GM18520 (cell line): Measurements from ENCODE around the gene ZNF91.
"Not testable (repeated sequence)": the region's sequence is repeated elsewhere in the genome, so short reads cannot be mapped to it uniquely, and the experiment has no call there.

Source experiments
- ATAC-seq: cut with Tn5 transposase; IDR thresholded peaks from one replicate; pipeline ENCODE4 v1.9.1; 2021; ENCODE audit not compliant: unreplicated experiment

Gene ZNF91

GRCh38 chr19:23399443-23399842 lies 4.2 kb upstream of the ZNF91 start:
- no peak for ATAC-seq

- ATAC-seq, result not testable (repeated sequence)
Observed at GRCh38 chr19:23395722-23396117, 449 bp upstream of the ZNF91 start.

- no peak for ATAC-seq
Observed at GRCh38 chr19:23394511-23394910, 760 bp downstream of the ZNF91 start.

GRCh38 chr19:23393121-23393520 lies 2.1 kb downstream of the ZNF91 start:
- no peak for ATAC-seq

- ATAC-seq, result no peak
Observed at GRCh38 chr19:23391236-23391635, 4.0 kb downstream of the ZNF91 start.

- ATAC-seq, result no peak
Observed at GRCh38 chr19:23385404-23385803, 9.9 kb downstream of the ZNF91 start.

- ATAC-seq, result no peak
Observed at GRCh38 chr19:23384858-23385257, 10.4 kb downstream of the ZNF91 start.

GRCh38 chr19:23384166-23384565 lies 11.1 kb downstream of the ZNF91 start:
- ATAC-seq, result no peak

- no peak for ATAC-seq
Observed at GRCh38 chr19:23382955-23383354, 12.3 kb downstream of the ZNF91 start.

GRCh38 chr19:23381114-23381513 lies 14.2 kb downstream of the ZNF91 start:
- ATAC-seq, result no peak

- ATAC-seq, result not testable (repeated sequence)
Observed at GRCh38 chr19:23379671-23380070, 15.6 kb downstream of the ZNF91 start.

- no peak for ATAC-seq
Observed at GRCh38 chr19:23378948-23379347, 16.3 kb downstream of the ZNF91 start.

- no peak for ATAC-seq
Observed at GRCh38 chr19:23377276-23377675, 18.0 kb downstream of the ZNF91 start.

GRCh38 chr19:23366437-23366836 lies 28.8 kb downstream of the ZNF91 start:
- no peak for ATAC-seq

GRCh38 chr19:23366031-23366430 lies 29.2 kb downstream of the ZNF91 start:
- ATAC-seq, result not testable (repeated sequence)

GRCh38 chr19:23365222-23365621 lies 30.0 kb downstream of the ZNF91 start:
- no peak for ATAC-seq

- ATAC-seq, result not testable (repeated sequence)
Observed at GRCh38 chr19:23361843-23362242, 33.4 kb downstream of the ZNF91 start.

GRCh38 chr19:23351806-23352205 lies 43.5 kb downstream of the ZNF91 start:
- ATAC-seq, result no peak

- no peak for ATAC-seq
Observed at GRCh38 chr19:23346696-23347095, 48.6 kb downstream of the ZNF91 start.

GRCh38 chr19:23345838-23346237 lies 49.4 kb downstream of the ZNF91 start:
- no peak for ATAC-seq

GRCh38 chr19:23343434-23344010 lies 51.7 kb downstream of the ZNF91 start:
- ATAC-seq, result no peak

GRCh38 chr19:23328211-23328610 lies 67.1 kb downstream of the ZNF91 start:
- ATAC-seq, result no peak

- ATAC-seq, result no peak
Observed at GRCh38 chr19:23321953-23322549, 73.2 kb downstream of the ZNF91 start.
